Measurements from ENCODE around the gene SHC3.

DNA sequence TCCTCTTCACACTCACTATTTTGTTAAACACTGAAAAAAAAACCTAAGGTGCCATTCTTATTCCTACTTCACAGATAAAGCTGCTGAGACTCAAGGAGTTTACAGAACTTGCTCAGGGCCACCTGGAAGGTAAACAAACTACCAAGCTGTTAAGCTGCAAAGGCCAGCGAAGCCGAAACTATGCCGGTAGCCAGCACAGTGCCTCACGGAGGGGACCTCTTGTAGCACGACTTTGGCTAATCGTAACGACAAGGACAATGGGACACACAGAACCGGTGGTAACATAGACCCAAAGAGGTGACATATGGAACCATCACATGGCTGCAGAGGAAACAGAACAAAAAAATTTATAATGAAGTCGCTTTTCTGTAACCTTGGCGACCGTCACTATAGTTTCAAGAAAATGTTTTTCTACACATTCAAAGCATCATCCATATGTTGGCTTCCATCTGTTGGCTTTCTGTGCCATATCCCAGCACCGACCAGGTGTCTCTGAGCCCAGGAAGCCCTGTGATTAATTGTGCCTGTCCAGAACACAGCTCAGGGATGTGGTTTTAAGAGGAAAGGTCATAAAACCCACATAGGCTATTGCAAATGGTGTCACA lies 127.1 kb downstream of the SHC3 start:
- TF ChIP-seq, protein P1, sequence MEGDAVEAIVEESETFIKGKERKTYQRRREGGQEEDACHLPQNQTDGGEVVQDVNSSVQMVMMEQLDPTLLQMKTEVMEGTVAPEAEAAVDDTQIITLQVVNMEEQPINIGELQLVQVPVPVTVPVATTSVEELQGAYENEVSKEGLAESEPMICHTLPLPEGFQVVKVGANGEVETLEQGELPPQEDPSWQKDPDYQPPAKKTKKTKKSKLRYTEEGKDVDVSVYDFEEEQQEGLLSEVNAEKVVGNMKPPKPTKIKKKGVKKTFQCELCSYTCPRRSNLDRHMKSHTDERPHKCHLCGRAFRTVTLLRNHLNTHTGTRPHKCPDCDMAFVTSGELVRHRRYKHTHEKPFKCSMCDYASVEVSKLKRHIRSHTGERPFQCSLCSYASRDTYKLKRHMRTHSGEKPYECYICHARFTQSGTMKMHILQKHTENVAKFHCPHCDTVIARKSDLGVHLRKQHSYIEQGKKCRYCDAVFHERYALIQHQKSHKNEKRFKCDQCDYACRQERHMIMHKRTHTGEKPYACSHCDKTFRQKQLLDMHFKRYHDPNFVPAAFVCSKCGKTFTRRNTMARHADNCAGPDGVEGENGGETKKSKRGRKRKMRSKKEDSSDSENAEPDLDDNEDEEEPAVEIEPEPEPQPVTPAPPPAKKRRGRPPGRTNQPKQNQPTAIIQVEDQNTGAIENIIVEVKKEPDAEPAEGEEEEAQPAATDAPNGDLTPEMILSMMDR (IDR thresholded peaks at IDR 0.05) = no peak
- TF ChIP-seq ZFX (IDR thresholded peaks at IDR 0.05; ENCODE audit: borderline replicate concordance) = no peak

All from 22Rv1 (cell line).